ENCODE results near the gene CELA2B.
"Not testable (repeated sequence)": the region's sequence is repeated elsewhere in the genome, so short reads cannot be mapped to it uniquely, and the experiment has no call there.

Gene CELA2B

GRCh38 chr1:15485636-15486035, 9.7 kb downstream of the CELA2B start:
- Histone ChIP-seq H3K9me3 (ENCODE audit: severe bottlenecking) (no peaks in the 10 kb centered on the region), H3K4me3 (ENCODE audit: severe bottlenecking) (no peak overlapping the region), H3K4me1 (ENCODE audit: insufficient read depth, poor library complexity, severe bottlenecking) (no peaks in the 10 kb centered on the region), H3K27me3 (ENCODE audit: insufficient read depth, poor library complexity, severe bottlenecking) (no peaks in the 10 kb centered on the region), H3K36me3 (ENCODE audit: low read depth) (no peaks in the 10 kb centered on the region), H3K27ac (ENCODE audit: poor library complexity, severe bottlenecking) (no peak overlapping the region)
- DNase-seq (ENCODE audit: low spot score) (no peak), ATAC-seq (ENCODE audit: low read depth) (no peak)
- TF ChIP-seq CTCF (IDR thresholded peaks at IDR 0.05; ENCODE audit: poor library complexity, severe bottlenecking): no peak

- H3K4me1 ChIP-seq (ENCODE audit: insufficient read depth, poor library complexity, severe bottlenecking); H3K9me3 ChIP-seq (ENCODE audit: severe bottlenecking); H3K36me3 ChIP-seq (ENCODE audit: low read depth); H3K27ac ChIP-seq (ENCODE audit: poor library complexity, severe bottlenecking); H3K27me3 ChIP-seq (ENCODE audit: insufficient read depth, poor library complexity, severe bottlenecking); DNase-seq (ENCODE audit: low spot score); H3K4me3 ChIP-seq (ENCODE audit: severe bottlenecking); ATAC-seq (ENCODE audit: low read depth): not testable (repeated sequence)
Observed at GRCh38 chr1:15486844-15487610, 11.1 kb downstream of the CELA2B start.

GRCh38 chr1:15488371-15488770, 12.5 kb downstream of the CELA2B start:
- TF ChIP-seq CTCF (IDR thresholded peaks at IDR 0.05; ENCODE audit: poor library complexity, severe bottlenecking): no peak
- H3K36me3 ChIP-seq (ENCODE audit: low read depth): no peaks in the 10 kb centered on the region
- H3K4me3 ChIP-seq (ENCODE audit: severe bottlenecking): no peak overlapping the region
- ATAC-seq (ENCODE audit: low read depth) (no peak), DNase-seq (ENCODE audit: low spot score) (no peak)
- no peaks in the 10 kb centered on the region for H3K9me3 ChIP-seq (ENCODE audit: severe bottlenecking)
- H3K27ac ChIP-seq (ENCODE audit: poor library complexity, severe bottlenecking): no peak overlapping the region
- H3K4me1 ChIP-seq (ENCODE audit: insufficient read depth, poor library complexity, severe bottlenecking): no peaks in the 10 kb centered on the region
- H3K27me3 ChIP-seq (ENCODE audit: insufficient read depth, poor library complexity, severe bottlenecking): no peaks in the 10 kb centered on the region

GRCh38 chr1:15489052-15489736, 13.3 kb downstream of the CELA2B start:
- ATAC-seq (ENCODE audit: low read depth): no peak
- Histone ChIP-seq H3K27me3 (ENCODE audit: insufficient read depth, poor library complexity, severe bottlenecking) (no peaks in the 10 kb centered on the region), H3K36me3 (ENCODE audit: low read depth) (no peaks in the 10 kb centered on the region), H3K4me1 (ENCODE audit: insufficient read depth, poor library complexity, severe bottlenecking) (no peaks in the 10 kb centered on the region), H3K27ac (ENCODE audit: poor library complexity, severe bottlenecking) (no peak overlapping the region), H3K9me3 (ENCODE audit: severe bottlenecking) (no peaks in the 10 kb centered on the region), H3K4me3 (ENCODE audit: severe bottlenecking) (no peak overlapping the region)
- TF ChIP-seq CTCF (IDR thresholded peaks at IDR 0.05; ENCODE audit: poor library complexity, severe bottlenecking): no peak
- no peak for DNase-seq (ENCODE audit: low spot score)

- H3K36me3 ChIP-seq (ENCODE audit: low read depth); H3K4me3 ChIP-seq (ENCODE audit: severe bottlenecking); H3K27me3 ChIP-seq (ENCODE audit: insufficient read depth, poor library complexity, severe bottlenecking); DNase-seq (ENCODE audit: low spot score); H3K4me1 ChIP-seq (ENCODE audit: insufficient read depth, poor library complexity, severe bottlenecking); H3K27ac ChIP-seq (ENCODE audit: poor library complexity, severe bottlenecking); H3K9me3 ChIP-seq (ENCODE audit: severe bottlenecking): not testable (repeated sequence)
- ATAC-seq (ENCODE audit: low read depth): peak; percentile 59; the same call in 1 of the 3 replicates
Observed at GRCh38 chr1:15491010-15491409, 15.1 kb downstream of the CELA2B start.

- no peaks in the 10 kb centered on the region for H3K4me1 ChIP-seq (ENCODE audit: insufficient read depth, poor library complexity, severe bottlenecking)
- TF ChIP-seq CTCF (IDR thresholded peaks at IDR 0.05; ENCODE audit: poor library complexity, severe bottlenecking): no peak
Observed at GRCh38 chr1:15492596-15492995, 16.7 kb downstream of the CELA2B start.

More at GRCh38 chr1:15492596-15492995, 16.7 kb downstream of the CELA2B start:
- no peak for ATAC-seq (ENCODE audit: low read depth)
- Histone ChIP-seq H3K4me3 (ENCODE audit: severe bottlenecking) (no peak overlapping the region), H3K9me3 (ENCODE audit: severe bottlenecking) (no peaks in the 10 kb centered on the region), H3K27me3 (ENCODE audit: insufficient read depth, poor library complexity, severe bottlenecking) (no peaks in the 10 kb centered on the region), H3K27ac (ENCODE audit: poor library complexity, severe bottlenecking) (no peak overlapping the region), H3K36me3 (ENCODE audit: low read depth) (no peaks in the 10 kb centered on the region)
- no peak for DNase-seq (ENCODE audit: low spot score)

Data from RWPE2 (cell line).